H9 (cell line): ENCODE results near the gene MAP3K12. TPM values are rescaled to one million over a fixed set of nuclear protein-coding genes. Genes with fewer than 3 reads are reported as not detected.
A peak's percentile ranks its signal among the peaks of the same experiment; 100 is the strongest.

Experiments used
- DNase-seq: peaks from one replicate; pipeline ENCODE4 v3.0.0-alpha.2; 2017
- H2AFZ ChIP-seq: one replicate; pipeline ENCODE4 v1.6.1; 2013; ENCODE audit warnings: mild to moderate bottlenecking, low read length, control low read depth, moderate library complexity
- H2AK5ac ChIP-seq: 2 replicates; pipeline ENCODE4 v1.6.1; 2013; ENCODE audit warnings: low read length, control low read depth, mixed read lengths; ENCODE audit not compliant: insufficient read length
- H2BK120ac ChIP-seq: one replicate; pipeline ENCODE4 v1.6.1; 2013; ENCODE audit warnings: low read depth, mild to moderate bottlenecking, low read length, control low read depth, inconsistent platforms; ENCODE audit not compliant: poor library complexity, severe bottlenecking
- H2BK12ac ChIP-seq: 2 replicates; pipeline ENCODE4 v1.6.1; 2013; ENCODE audit warnings: low read length, control low read depth, mixed read lengths, low read depth; ENCODE audit not compliant: insufficient read length
- H2BK15ac ChIP-seq: 2 replicates; pipeline ENCODE4 v1.6.1; 2013; ENCODE audit warnings: low read depth, low read length, control low read depth
- H2BK20ac ChIP-seq: one replicate; pipeline ENCODE4 v1.6.1; 2013; ENCODE audit warnings: low read depth, mild to moderate bottlenecking, low read length, control low read depth, inconsistent platforms; ENCODE audit not compliant: poor library complexity, severe bottlenecking
- H2BK5ac ChIP-seq: 2 replicates; pipeline ENCODE4 v1.6.1; 2013; ENCODE audit warnings: low read length, control low read depth, mixed read lengths; ENCODE audit not compliant: insufficient read length
- H3K14ac ChIP-seq: 2 replicates; pipeline ENCODE4 v1.6.1; 2013; ENCODE audit warnings: low read length, control low read depth; ENCODE audit not compliant: insufficient read depth
- H3K18ac ChIP-seq: 2 replicates; pipeline ENCODE4 v1.6.1; 2013; ENCODE audit warnings: low read depth, mild to moderate bottlenecking, mixed read lengths, low read length, control low read depth; ENCODE audit not compliant: insufficient read length
- H3K23ac ChIP-seq: 2 replicates; pipeline ENCODE4 v1.6.1; 2013; ENCODE audit warnings: low read length, control low read depth, mixed read lengths, low read depth; ENCODE audit not compliant: insufficient read length
- H3K23me2 ChIP-seq: 2 replicates; pipeline ENCODE4 v1.6.1; 2013; ENCODE audit warnings: low read depth, mild to moderate bottlenecking, mixed read lengths, low read length, control low read depth; ENCODE audit not compliant: insufficient read length, poor library complexity, severe bottlenecking
- H3K27ac ChIP-seq: 2 replicates; pipeline ENCODE4 v1.5.1; 2013; ENCODE audit warnings: low read length, control low read depth, mixed read lengths, low read depth; ENCODE audit not compliant: insufficient read length
- H3K27me3 ChIP-seq: 2 replicates; pipeline ENCODE4 v1.6.1; 2013; ENCODE audit warnings: low read length, control low read depth, inconsistent platforms; ENCODE audit not compliant: insufficient read depth
- H3K4ac ChIP-seq: 2 replicates; pipeline ENCODE4 v1.6.1; 2013; ENCODE audit warnings: low read depth, mild to moderate bottlenecking, control low read depth, inconsistent platforms, low read length, moderate library complexity
- H3K4me1 ChIP-seq: 2 replicates; pipeline ENCODE4 v1.6.1; 2013; ENCODE audit warnings: low read length, control low read depth, inconsistent platforms; ENCODE audit not compliant: insufficient read depth
- H3K4me2 ChIP-seq: 2 replicates; pipeline ENCODE4 v1.6.1; 2013; ENCODE audit warnings: low read length, control low read depth, mixed read lengths; ENCODE audit not compliant: insufficient read length, insufficient read depth
- H3K56ac ChIP-seq: 2 replicates; pipeline ENCODE4 v1.6.1; 2013; ENCODE audit warnings: low read depth, mild to moderate bottlenecking, mixed read lengths, low read length, control low read depth; ENCODE audit not compliant: insufficient read length
- H3K79me1 ChIP-seq: 2 replicates; pipeline ENCODE4 v1.6.1; 2013; ENCODE audit warnings: low read depth, mild to moderate bottlenecking, moderate library complexity, low read length, control low read depth, inconsistent platforms; ENCODE audit not compliant: insufficient read depth, poor library complexity, severe bottlenecking
- H3K79me2 ChIP-seq: 2 replicates; pipeline ENCODE4 v1.6.1; 2013; ENCODE audit warnings: low read length, control low read depth, inconsistent platforms; ENCODE audit not compliant: insufficient read depth
- H3K9ac ChIP-seq: 2 replicates; pipeline ENCODE4 v1.6.1; 2013; ENCODE audit warnings: low read length, control low read depth, mixed read lengths; ENCODE audit not compliant: insufficient read length; ENCODE audit errors: extremely low read depth
- H3K9me3 ChIP-seq: one replicate; pipeline ENCODE4 v1.6.1; 2013; ENCODE audit warnings: low read depth, low read length, inconsistent platforms; ENCODE audit not compliant: control insufficient read depth
- H3T11ph ChIP-seq: one replicate; pipeline ENCODE4 v1.6.1; 2013; ENCODE audit warnings: mild to moderate bottlenecking, low read length, control low read depth, inconsistent platforms
- H4K20me1 ChIP-seq: one replicate; pipeline ENCODE4 v1.6.1; 2013; ENCODE audit not compliant: control insufficient read depth, insufficient read length, insufficient read depth
- H4K5ac ChIP-seq: 2 replicates; pipeline ENCODE4 v1.6.1; 2013; ENCODE audit warnings: low read depth, mild to moderate bottlenecking, mixed read lengths, low read length, control low read depth; ENCODE audit not compliant: insufficient read length
- H4K8ac ChIP-seq: replicated peaks from 2 replicates; pipeline ENCODE4 v1.6.1; 2013; ENCODE audit warnings: low read length, control low read depth, mixed read lengths, low read depth; ENCODE audit not compliant: insufficient read length
- H4K91ac ChIP-seq: 2 replicates; pipeline ENCODE4 v1.6.1; 2013; ENCODE audit warnings: low read depth, mild to moderate bottlenecking, moderate library complexity, mixed read lengths, low read length, control low read depth; ENCODE audit not compliant: insufficient read length
- H3K27ac Mint-ChIP-seq, 3 experiments: 2 replicates in 2 of 3; 3 replicates in 1 of 3; pipeline ENCODE4 v1.8.0; 2020 to 2021; ENCODE audit warnings: mixed read lengths in 3 of 3, mild to moderate bottlenecking in 1 of 3, moderate library complexity in 1 of 3
- H3K27me3 Mint-ChIP-seq: 2 replicates; pipeline ENCODE4 v1.8.0; 2021; ENCODE audit warnings: low read depth, mild to moderate bottlenecking, moderate library complexity, mixed read lengths
- H3K36me3 Mint-ChIP-seq, 3 experiments: 2 replicates in 2 of 3; 3 replicates in 1 of 3; pipeline ENCODE4 v1.8.0; 2020 to 2021; ENCODE audit warnings: low read depth in 3 of 3, mixed read lengths in 3 of 3; ENCODE audit not compliant: insufficient read depth in 1 of 3
- H3K4me1 Mint-ChIP-seq, 2 experiments: 2 replicates each; pipeline ENCODE4 v1.8.0; 2020; ENCODE audit warnings: mixed read lengths in 2 of 2
- H3K4me3 Mint-ChIP-seq, 2 experiments: 2 replicates in 1 of 2; 3 replicates in 1 of 2; pipeline ENCODE4 v1.8.0; 2020 to 2021; ENCODE audit warnings: mild to moderate bottlenecking in 2 of 2, mixed read lengths in 2 of 2, moderate library complexity in 1 of 2
- H3K9me3 Mint-ChIP-seq, 2 experiments: 2 replicates in 1 of 2; 3 replicates in 1 of 2; pipeline ENCODE4 v1.8.0; 2020; ENCODE audit warnings: mild to moderate bottlenecking in 2 of 2, mixed read lengths in 2 of 2, moderate library complexity in 1 of 2
- WGBS: extraction: QIAGEN DNeasy Blood & Tissue Kit; methylation state at CpG from one replicate; pipeline ENCODE4 v1.1.7; 2013; ENCODE audit warnings: missing lambda C conversion rate, low lambda C conversion rate, mixed read lengths; ENCODE audit not compliant: insufficient read length; ENCODE audit errors: extremely low coverage; 5-methylcytosine and 5-hydroxymethylcytosine counted together
- total RNA-seq: library from RNA; stranded (reverse); gene quantifications from 2 replicates; pipeline ENCODE4 v1.2.1, GENCODE V29; 2021
- TF ChIP-seq, protein P1 (sequence below): fragments of 200-600 bp; sonication (generic); conservative IDR thresholded peaks from 3 replicates; pipeline ENCODE4 v1.8.0; 2021; ENCODE audit warnings: antibody characterized with exemption, mild to moderate bottlenecking

Gene MAP3K12
- total RNA-seq, 1 experiment from 2014 or later = 22.3 TPM

DNA sequence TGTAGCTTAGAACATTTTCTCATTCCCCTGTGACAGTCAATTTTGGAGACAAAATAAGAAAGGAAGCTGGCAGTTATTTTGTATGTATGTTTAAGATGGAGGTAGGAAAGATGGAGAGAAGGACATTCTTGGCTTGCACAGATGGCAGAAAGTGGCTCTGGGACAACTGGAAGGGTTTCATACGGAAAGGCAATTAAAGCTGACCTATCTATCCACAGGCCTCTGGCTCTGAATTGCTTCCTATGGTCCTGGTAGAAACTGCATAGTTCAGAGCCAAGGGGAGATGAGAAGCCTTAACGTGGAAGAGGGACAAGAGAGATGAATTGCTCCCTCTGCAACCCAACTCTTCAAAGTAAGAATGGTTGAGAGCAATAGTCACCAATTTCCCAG, 16.0 kb upstream of the MAP3K12 start:
- H3K27ac ChIP-seq = no peak overlapping the region
- Mint-ChIP-seq H3K27ac (peak overlapping the region in 2 of 3 experiments; percentile 19 to 25; a peak in 3 of 7 replicates), H3K36me3 (peaks cover 3 to 31% (median 4%) of the 10 kb centered on the region in 3 experiments; a peak in 4 of 7 replicates), H3K4me3 (no peak overlapping the region), H3K27me3 (no peaks in the 10 kb centered on the region), H3K9me3 (no peaks in the 10 kb centered on the region), H3K4me1 (peaks cover 0 to 8% of the 10 kb centered on the region in 2 experiments; a peak in 3 of 4 replicates)
- no peak overlapping the region for H3K18ac ChIP-seq
- no peak overlapping the region for H2BK15ac ChIP-seq
- WGBS = no CpG with 5 or more reads among the region's 2 CpGs
- no peak overlapping the region for H4K5ac ChIP-seq
- H2AFZ ChIP-seq = no peak overlapping the region
- no peak overlapping the region for H3T11ph ChIP-seq
- no peaks in the 10 kb centered on the region for H3K23me2 ChIP-seq
- no peak overlapping the region for H4K8ac ChIP-seq
- no peak overlapping the region for H3K56ac ChIP-seq
- no peak overlapping the region for H2BK20ac ChIP-seq
- H2BK120ac ChIP-seq = no peak overlapping the region
- H3K27me3 ChIP-seq = no peaks in the 10 kb centered on the region
- TF ChIP-seq, protein P1, sequence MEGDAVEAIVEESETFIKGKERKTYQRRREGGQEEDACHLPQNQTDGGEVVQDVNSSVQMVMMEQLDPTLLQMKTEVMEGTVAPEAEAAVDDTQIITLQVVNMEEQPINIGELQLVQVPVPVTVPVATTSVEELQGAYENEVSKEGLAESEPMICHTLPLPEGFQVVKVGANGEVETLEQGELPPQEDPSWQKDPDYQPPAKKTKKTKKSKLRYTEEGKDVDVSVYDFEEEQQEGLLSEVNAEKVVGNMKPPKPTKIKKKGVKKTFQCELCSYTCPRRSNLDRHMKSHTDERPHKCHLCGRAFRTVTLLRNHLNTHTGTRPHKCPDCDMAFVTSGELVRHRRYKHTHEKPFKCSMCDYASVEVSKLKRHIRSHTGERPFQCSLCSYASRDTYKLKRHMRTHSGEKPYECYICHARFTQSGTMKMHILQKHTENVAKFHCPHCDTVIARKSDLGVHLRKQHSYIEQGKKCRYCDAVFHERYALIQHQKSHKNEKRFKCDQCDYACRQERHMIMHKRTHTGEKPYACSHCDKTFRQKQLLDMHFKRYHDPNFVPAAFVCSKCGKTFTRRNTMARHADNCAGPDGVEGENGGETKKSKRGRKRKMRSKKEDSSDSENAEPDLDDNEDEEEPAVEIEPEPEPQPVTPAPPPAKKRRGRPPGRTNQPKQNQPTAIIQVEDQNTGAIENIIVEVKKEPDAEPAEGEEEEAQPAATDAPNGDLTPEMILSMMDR = no peak
- no peak overlapping the region for H3K14ac ChIP-seq
- no peaks in the 10 kb centered on the region for H3K9me3 ChIP-seq
- no peak overlapping the region for H3K9ac ChIP-seq
- H2BK12ac ChIP-seq = no peak overlapping the region
- no peaks in the 10 kb centered on the region; the same call in 1 of the 2 replicates for H3K4me1 ChIP-seq
- H3K79me2 ChIP-seq = no peaks in the 10 kb centered on the region
- no peak overlapping the region for H3K4me2 ChIP-seq
- no peak overlapping the region for H2AK5ac ChIP-seq
- no peak overlapping the region for H3K23ac ChIP-seq
- no peaks in the 10 kb centered on the region for H3K79me1 ChIP-seq
- no peak for DNase-seq
- H4K20me1 ChIP-seq = no peaks in the 10 kb centered on the region
- no peak overlapping the region for H4K91ac ChIP-seq
- no peak overlapping the region for H2BK5ac ChIP-seq
- H3K4ac ChIP-seq = no peak overlapping the region
